ENCODE results near the gene ZFP1.

DNA sequence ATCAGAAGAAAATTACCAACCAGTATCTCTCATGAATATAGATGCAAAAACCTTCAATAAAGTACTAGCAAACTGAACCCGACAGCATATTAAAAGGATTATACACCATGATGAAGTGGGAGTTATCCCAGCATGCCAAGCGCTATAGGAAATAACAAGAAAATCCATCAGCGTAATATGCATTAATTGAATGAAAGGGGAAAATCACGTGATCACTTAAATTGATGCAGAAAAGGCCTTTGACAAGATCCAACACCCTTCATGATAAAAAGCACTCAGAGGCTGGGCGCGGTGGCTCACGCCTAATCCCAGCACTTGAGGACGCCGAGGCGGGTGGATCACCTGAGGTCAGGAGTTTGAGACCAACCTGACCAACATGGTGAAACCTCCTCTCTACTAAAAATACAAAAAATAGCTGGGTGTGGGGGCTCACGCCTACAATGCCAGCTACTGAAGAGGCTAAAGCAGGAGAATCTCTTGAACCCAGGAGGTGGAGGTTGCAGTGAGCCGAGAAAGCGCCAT is 53.8 kb downstream of the ZFP1 start:
- TF ChIP-seq, protein P1, sequence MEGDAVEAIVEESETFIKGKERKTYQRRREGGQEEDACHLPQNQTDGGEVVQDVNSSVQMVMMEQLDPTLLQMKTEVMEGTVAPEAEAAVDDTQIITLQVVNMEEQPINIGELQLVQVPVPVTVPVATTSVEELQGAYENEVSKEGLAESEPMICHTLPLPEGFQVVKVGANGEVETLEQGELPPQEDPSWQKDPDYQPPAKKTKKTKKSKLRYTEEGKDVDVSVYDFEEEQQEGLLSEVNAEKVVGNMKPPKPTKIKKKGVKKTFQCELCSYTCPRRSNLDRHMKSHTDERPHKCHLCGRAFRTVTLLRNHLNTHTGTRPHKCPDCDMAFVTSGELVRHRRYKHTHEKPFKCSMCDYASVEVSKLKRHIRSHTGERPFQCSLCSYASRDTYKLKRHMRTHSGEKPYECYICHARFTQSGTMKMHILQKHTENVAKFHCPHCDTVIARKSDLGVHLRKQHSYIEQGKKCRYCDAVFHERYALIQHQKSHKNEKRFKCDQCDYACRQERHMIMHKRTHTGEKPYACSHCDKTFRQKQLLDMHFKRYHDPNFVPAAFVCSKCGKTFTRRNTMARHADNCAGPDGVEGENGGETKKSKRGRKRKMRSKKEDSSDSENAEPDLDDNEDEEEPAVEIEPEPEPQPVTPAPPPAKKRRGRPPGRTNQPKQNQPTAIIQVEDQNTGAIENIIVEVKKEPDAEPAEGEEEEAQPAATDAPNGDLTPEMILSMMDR (IDR thresholded peaks at IDR 0.05 in 8 of 11, conservative IDR thresholded peaks at IDR 0.05 in 3 of 11), result no peak
- no peak for TF ChIP-seq POLR2A (IDR thresholded peaks at IDR 0.05)
- no peak for TF ChIP-seq POLR2AphosphoS5 (IDR thresholded peaks at IDR 0.05)
